ENCODE data around the gene TPCN1.

DNA sequence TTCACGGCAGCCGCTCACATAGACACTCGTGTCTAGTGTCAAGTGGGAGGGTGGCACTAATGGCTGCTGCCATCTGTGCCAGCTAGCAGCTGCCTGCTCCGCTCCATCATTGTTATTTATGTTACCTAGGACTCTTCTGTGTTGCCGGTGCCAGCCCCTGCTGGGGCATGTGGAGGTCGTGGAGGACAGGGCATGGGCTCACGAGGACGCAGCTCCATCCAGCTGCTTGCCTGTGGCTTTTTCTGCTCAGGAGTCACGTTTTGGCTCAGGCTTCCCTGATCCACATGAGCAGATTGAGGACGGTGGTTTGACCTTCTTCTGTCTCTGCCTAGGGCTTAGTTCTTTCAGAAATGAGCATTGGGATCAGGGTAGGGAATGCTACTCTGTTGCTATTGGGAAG lies 31.2 kb downstream of the TPCN1 start:
- TF ChIP-seq TAF1 (IDR thresholded peaks at IDR 0.05; ENCODE audit: low read depth, low read length) (no peak), SPI1 (IDR thresholded peaks at IDR 0.05; ENCODE audit: low read depth, low read length) (no peak), POLR2A (IDR thresholded peaks at IDR 0.05; ENCODE audit: low read depth, low read length) (no peak)
